ENCODE data around the gene ASTN2. TPM values are rescaled to one million over a fixed set of nuclear protein-coding genes. Genes with fewer than 3 reads are reported as not detected.

Gene ASTN2
- total RNA-seq, 1 experiment from 2014 or later, result 4.8 TPM

DNA sequence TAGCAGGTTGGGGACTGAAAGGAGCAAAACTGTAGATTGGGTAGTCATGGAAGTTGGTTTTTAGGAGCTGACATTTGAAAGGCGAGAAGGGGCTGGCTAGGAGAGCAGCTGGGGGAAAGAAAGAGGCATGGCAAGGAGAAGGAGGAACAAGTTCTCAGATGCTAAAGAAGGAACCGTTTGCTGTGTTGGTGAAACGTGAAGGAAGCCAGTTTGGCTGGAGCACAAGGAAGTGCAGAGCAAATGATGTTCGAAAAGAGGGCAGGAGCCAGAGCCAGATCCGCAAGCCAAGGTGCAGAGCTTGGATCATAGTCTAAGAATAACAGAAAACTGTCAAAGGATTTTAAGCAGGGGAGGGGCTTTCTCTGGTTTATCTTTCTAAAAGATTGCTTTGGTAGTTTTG, 276.6 kb downstream of the ASTN2 start:
- Histone ChIP-seq H3K9me2 (ENCODE audit: insufficient read depth) (no peaks in the 10 kb centered on the region), H3K9ac (ENCODE audit: low read length) (no peak overlapping the region), H3K27ac (ENCODE audit: low read depth, low read length) (no peak overlapping the region), H3K27me3 (ENCODE audit: insufficient read depth, low read length) (no peaks in the 10 kb centered on the region), H3K9me3 (ENCODE audit: control insufficient read depth in 1 of 2, insufficient read depth in 1 of 2, low read depth in 1 of 2, low read length in 2 of 2) (no peaks in the 10 kb centered on the region; a peak in 2 of 4 replicates), H3K4me2 (ENCODE audit: low read length) (no peak overlapping the region), H3K4me3 (replicated peaks in 1 of 2; ENCODE audit: low read depth in 1 of 2, low read length in 2 of 2) (no peak overlapping the region), H3K4me1 (ENCODE audit: control insufficient read depth in 1 of 2, insufficient read depth in 2 of 2, low read length in 2 of 2) (no peaks in the 10 kb centered on the region), H3K79me2 (ENCODE audit: insufficient read depth, low read length) (no peaks in the 10 kb centered on the region), H3K36me3 (ENCODE audit: control insufficient read depth in 1 of 2, insufficient read depth in 2 of 2, low read length in 2 of 2) (no peaks in the 10 kb centered on the region), H2AFZ (ENCODE audit: low read depth, low read length, poor library complexity, severe bottlenecking) (no peak overlapping the region), H4K20me1 (ENCODE audit: insufficient read depth) (no peaks in the 10 kb centered on the region)
- ATAC-seq (no peak), DNase-seq (ENCODE audit: low read depth, low spot score) (no peak)
- RAD21 ChIA-PET (ENCODE audit: low non-redundant PET in 1 of 2, low total read pairs in 2 of 2, uncharacterized antibody in 2 of 2, unreplicated experiment in 2 of 2), result no interaction called here
- CTCF ChIA-PET, result no interaction called here
- BruUV-seq (replicated peaks), result no TSS peak
- TF ChIP-seq JUND (IDR thresholded peaks at IDR 0.05), result no peak
- TF ChIP-seq SRF (IDR thresholded peaks at IDR 0.05; ENCODE audit: low read depth), result no peak
- TF ChIP-seq ZFX (IDR thresholded peaks at IDR 0.05), result no peak
- TF ChIP-seq, protein P1, sequence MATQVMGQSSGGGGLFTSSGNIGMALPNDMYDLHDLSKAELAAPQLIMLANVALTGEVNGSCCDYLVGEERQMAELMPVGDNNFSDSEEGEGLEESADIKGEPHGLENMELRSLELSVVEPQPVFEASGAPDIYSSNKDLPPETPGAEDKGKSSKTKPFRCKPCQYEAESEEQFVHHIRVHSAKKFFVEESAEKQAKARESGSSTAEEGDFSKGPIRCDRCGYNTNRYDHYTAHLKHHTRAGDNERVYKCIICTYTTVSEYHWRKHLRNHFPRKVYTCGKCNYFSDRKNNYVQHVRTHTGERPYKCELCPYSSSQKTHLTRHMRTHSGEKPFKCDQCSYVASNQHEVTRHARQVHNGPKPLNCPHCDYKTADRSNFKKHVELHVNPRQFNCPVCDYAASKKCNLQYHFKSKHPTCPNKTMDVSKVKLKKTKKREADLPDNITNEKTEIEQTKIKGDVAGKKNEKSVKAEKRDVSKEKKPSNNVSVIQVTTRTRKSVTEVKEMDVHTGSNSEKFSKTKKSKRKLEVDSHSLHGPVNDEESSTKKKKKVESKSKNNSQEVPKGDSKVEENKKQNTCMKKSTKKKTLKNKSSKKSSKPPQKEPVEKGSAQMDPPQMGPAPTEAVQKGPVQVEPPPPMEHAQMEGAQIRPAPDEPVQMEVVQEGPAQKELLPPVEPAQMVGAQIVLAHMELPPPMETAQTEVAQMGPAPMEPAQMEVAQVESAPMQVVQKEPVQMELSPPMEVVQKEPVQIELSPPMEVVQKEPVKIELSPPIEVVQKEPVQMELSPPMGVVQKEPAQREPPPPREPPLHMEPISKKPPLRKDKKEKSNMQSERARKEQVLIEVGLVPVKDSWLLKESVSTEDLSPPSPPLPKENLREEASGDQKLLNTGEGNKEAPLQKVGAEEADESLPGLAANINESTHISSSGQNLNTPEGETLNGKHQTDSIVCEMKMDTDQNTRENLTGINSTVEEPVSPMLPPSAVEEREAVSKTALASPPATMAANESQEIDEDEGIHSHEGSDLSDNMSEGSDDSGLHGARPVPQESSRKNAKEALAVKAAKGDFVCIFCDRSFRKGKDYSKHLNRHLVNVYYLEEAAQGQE (IDR thresholded peaks at IDR 0.05; ENCODE audit: low read depth), result no peak
- TF ChIP-seq ELF1 (IDR thresholded peaks at IDR 0.05; ENCODE audit: borderline replicate concordance, low read depth), result no peak
- no peak for TF ChIP-seq TCF7L2 (IDR thresholded peaks at IDR 0.05; ENCODE audit: borderline replicate concordance, extremely low read depth, insufficient read depth, insufficient read length)
- TF ChIP-seq, protein P2, sequence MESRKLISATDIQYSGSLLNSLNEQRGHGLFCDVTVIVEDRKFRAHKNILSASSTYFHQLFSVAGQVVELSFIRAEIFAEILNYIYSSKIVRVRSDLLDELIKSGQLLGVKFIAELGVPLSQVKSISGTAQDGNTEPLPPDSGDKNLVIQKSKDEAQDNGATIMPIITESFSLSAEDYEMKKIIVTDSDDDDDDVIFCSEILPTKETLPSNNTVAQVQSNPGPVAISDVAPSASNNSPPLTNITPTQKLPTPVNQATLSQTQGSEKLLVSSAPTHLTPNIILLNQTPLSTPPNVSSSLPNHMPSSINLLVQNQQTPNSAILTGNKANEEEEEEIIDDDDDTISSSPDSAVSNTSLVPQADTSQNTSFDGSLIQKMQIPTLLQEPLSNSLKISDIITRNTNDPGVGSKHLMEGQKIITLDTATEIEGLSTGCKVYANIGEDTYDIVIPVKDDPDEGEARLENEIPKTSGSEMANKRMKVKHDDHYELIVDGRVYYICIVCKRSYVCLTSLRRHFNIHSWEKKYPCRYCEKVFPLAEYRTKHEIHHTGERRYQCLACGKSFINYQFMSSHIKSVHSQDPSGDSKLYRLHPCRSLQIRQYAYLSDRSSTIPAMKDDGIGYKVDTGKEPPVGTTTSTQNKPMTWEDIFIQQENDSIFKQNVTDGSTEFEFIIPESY (IDR thresholded peaks at IDR 0.05; ENCODE audit: extremely low read depth, insufficient replicate concordance, low read length), result no peak
- TF ChIP-seq CEBPB (IDR thresholded peaks at IDR 0.05; ENCODE audit: low read depth), result no peak
- no peak for TF ChIP-seq POLR2AphosphoS5 (IDR thresholded peaks at IDR 0.05; ENCODE audit: low read depth, low read length)
- TF ChIP-seq EZH2phosphoT487 (IDR thresholded peaks at IDR 0.05; ENCODE audit: borderline replicate concordance), result no peak
- no peak for TF ChIP-seq FOSL1 (IDR thresholded peaks at IDR 0.05; ENCODE audit: low read depth)
- TF ChIP-seq EGR1 (IDR thresholded peaks at IDR 0.05; ENCODE audit: low read depth), result no peak
- TF ChIP-seq ZNF274 (IDR thresholded peaks at IDR 0.05; ENCODE audit: low read depth, low read length), result no peak
- TF ChIP-seq POLR2A (IDR thresholded peaks at IDR 0.05; ENCODE audit: borderline replicate concordance, extremely low read depth, insufficient read depth, insufficient read length), result no peak
- POLR2A ChIA-PET, result no interaction called here
- intact Hi-C loops (cut with micrococcal nuclease), result no loop called here
